IPS DF 6.9 (cell line): ENCODE results near the gene COX4I1.
A peak's percentile ranks its signal among the peaks of the same experiment; 100 is the strongest.

ENCODE experiments used
- DNase-seq: peaks from one replicate; pipeline ENCODE4 v3.0.0-alpha.2; 2013; ENCODE audit warnings: low read depth, low spot score
- H3K27ac ChIP-seq: one replicate; pipeline ENCODE4 v1.5.1; 2013; ENCODE audit warnings: low read length, control low read depth
- H3K27me3 ChIP-seq: 2 replicates; pipeline ENCODE4 v1.6.1; 2013; ENCODE audit warnings: mild to moderate bottlenecking, low read length; ENCODE audit not compliant: control insufficient read depth, insufficient read depth
- H3K36me3 ChIP-seq: 2 replicates; pipeline ENCODE4 v1.6.1; 2013; ENCODE audit warnings: low read length; ENCODE audit not compliant: control insufficient read depth, insufficient read depth
- H3K4me1 ChIP-seq: 2 replicates; pipeline ENCODE4 v1.6.1; 2013; ENCODE audit warnings: low read length; ENCODE audit not compliant: control insufficient read depth, insufficient read depth
- H3K4me3 ChIP-seq: 2 replicates; pipeline ENCODE4 v1.5.1; 2013; ENCODE audit warnings: mild to moderate bottlenecking, low read length
- H3K9me3 ChIP-seq: 2 replicates; pipeline ENCODE4 v1.6.1; 2013; ENCODE audit warnings: low read length, inconsistent platforms; ENCODE audit not compliant: control insufficient read depth, insufficient read depth
- WGBS: extraction: QIAGEN DNeasy Blood & Tissue Kit; methylation state at CpG from one replicate; pipeline ENCODE4 v1.1.7; 2013; ENCODE audit warnings: mixed read lengths, missing lambda C conversion rate; ENCODE audit not compliant: insufficient read length, insufficient coverage; 5-methylcytosine and 5-hydroxymethylcytosine counted together

COX4I1 gene

DNA sequence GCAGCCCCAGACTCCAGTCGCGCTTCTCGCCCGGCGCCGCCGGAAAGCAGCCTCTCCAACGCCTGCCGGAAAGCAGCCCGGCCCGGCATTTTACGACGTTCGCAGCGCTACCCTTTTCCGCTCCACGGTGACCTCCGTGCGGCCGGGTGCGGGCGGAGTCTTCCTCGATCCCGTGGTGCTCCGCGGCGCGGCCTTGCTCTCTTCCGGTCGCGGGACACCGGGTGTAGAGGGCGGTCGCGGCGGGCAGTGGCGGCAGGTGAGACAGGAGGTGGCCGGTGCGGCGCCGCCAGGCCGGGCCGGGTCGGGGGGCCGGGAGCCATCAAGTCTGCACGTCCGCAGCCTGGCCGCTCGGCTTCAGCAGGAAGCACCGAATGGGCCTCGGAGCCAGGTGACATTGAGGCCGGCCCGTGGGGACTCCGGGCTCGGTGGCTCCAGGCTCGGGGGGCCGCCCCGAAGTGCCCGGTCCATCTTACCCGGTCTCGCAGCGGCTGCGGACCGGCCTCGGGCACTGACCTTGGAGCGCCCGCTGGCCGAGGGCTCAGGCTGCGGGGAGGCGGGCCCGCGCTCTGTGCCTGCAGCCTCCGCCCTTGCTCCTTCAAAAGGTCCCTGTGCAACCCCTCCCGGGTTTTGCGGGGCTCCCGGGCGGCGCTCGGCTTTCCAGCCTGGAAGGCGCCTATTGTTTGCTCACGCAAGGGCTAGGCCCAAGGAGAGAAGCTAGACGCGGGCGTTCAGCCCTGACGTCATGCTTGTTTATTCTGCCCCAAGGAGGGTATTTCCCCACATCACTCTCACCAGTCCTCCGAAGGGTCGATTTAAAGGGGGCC lies at the start of gene COX4I1, which contains the start of gene EMC8:
TSS of gene COX4I1 (plus strand) at position 199 of the 824 bp plus-strand sequence. CDS start 1,511 bp downstream, outside the sequence.
TSS of gene EMC8 (minus strand) at position 48 of the 824 bp plus-strand sequence. CDS start 249 bp downstream, outside the sequence.
- Histone ChIP-seq H3K4me3 (peak within 1 kb of the TSS; percentile 96), H3K27me3 (no peaks in the 10 kb centered on the region), H3K4me1 (no peaks in the 10 kb centered on the region), H3K27ac (no peak within 1 kb of the TSS), H3K9me3 (no peaks in the 10 kb centered on the region), H3K36me3 (peaks cover 20% of the 10 kb centered on the region)
- WGBS: no CpG with 5 or more reads among the region's 87 CpGs
- peak; percentile 80 for DNase-seq

DNA sequence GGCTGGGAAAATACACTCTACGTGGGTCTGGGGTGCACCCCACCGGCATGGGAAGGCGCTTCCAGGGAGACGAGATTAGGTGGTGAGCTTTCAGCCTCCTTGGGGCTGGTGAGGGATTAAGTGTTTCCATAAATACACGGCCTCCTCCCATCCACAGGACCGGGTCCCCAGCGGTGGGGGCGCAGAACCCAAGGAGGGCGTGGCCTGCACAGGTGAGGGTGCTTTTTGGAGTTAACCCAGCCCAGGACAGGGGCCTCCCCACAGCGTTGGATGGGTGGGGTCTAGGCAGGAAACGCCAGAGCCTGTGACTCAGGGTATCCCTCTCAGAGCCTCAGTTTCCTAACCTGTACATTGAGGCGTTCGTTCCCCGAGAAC lies 49.7 kb upstream of the COX4I1 start:
- Histone ChIP-seq H3K27ac (no peak overlapping the region), H3K4me1 (peaks cover 15% of the 10 kb centered on the region), H3K4me3 (peak overlapping the region; percentile 47; the same call in 1 of the 2 replicates), H3K9me3 (no peaks in the 10 kb centered on the region), H3K36me3 (no peaks in the 10 kb centered on the region), H3K27me3 (peaks cover 6% of the 10 kb centered on the region)
- no peak for DNase-seq
- WGBS: no CpG with 5 or more reads among the region's 14 CpGs

DNA sequence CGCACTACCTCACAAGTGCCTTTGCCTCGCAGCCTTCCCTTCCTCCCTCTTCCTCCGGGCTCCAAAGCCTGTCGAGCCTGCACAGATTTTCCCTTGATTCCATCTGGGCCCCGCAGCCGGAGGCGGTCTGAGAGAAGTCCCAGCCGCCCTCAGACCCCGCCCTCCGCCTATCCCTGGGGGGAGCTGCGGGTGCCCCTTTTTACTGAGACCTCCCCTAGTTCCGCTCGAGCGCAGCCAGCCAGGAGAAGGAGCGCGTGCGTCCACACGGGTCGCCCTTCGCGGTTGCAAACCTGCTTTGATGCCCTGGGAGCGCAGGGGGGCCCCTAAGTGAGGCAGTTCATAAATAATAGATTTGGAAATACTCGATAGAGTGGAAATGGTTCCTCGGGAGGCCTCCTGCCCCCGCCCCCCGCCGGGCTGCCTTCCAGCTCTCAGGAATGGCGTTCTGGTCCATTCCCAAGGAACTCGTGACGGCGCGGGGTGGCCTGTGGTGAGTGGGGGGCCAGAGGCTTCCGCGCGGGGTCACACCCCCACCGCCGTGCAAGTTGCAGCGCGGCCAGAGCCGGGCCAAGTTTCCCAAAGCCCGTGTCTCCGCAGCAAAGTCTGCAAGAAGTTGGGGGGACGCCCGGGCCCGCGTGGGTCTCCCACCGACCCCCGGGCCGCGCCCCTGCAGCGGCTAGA lies 49.2 kb upstream of the COX4I1 start:
- Histone ChIP-seq H3K27me3 (peaks cover 6% of the 10 kb centered on the region), H3K27ac (no peak overlapping the region), H3K9me3 (no peaks in the 10 kb centered on the region), H3K4me1 (peaks cover 15% of the 10 kb centered on the region), H3K4me3 (peak overlapping the region; percentile 47; the same call in 1 of the 2 replicates), H3K36me3 (no peaks in the 10 kb centered on the region)
- no CpG with 5 or more reads among the region's 51 CpGs for WGBS
- no peak for DNase-seq

DNA sequence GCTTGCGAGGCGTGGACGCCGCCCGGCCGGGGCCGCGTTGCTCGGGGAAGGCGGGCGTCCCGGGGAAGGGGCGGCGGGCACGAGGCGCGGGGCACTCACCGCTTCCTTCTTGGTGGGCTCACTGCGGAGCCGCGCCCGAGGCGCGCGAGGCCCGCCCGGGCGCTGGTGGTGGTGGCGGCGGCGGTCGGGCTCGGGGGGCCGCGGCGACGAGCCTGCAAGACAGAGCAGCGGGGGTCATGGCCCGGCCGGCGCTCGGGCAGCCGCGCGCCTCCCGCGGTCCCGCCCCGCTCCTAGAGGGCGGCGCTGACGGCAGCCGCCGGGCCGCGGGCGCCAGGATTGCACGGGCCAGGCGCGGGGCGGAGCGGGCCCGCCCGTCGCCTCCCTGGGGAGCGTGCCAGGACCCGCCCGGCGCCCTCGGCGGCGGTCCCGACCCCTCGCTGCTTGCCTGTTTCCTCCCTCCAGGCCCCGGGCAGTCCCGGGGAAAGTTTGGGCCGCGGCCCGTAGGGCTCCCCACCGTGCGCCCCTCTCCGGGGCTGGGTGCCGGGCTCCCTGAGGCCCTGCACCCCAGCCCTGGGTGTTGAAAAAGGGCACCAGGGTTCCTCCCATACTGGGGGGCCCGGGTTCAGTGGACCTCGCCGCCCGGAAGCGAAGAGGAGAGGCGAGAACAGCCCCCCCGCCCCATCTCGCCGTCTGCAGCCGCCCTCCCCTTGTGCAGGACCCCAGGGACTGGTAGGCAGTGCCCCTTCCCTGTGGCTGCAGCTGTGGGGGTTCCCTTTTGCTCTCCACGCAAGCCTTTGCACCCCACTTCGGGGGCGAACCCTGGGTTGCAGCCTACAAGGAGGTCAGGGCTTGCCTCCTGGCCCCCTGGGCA lies 48.4 kb upstream of the COX4I1 start, which contains the start of gene C16orf74:
TSS of gene C16orf74 (minus strand) at position 270 of the 871 bp plus-strand sequence. CDS start 15,879 bp downstream, outside the sequence.
- no peak for DNase-seq
- WGBS: no CpG with 5 or more reads among the region's 96 CpGs
- Histone ChIP-seq H3K36me3 (no peaks in the 10 kb centered on the region), H3K4me3 (peak within 1 kb of the TSS; percentile 47; the same call in 1 of the 2 replicates), H3K4me1 (peaks cover 15% of the 10 kb centered on the region), H3K9me3 (no peaks in the 10 kb centered on the region), H3K27ac (no peak within 1 kb of the TSS), H3K27me3 (peaks cover 6% of the 10 kb centered on the region)

DNA sequence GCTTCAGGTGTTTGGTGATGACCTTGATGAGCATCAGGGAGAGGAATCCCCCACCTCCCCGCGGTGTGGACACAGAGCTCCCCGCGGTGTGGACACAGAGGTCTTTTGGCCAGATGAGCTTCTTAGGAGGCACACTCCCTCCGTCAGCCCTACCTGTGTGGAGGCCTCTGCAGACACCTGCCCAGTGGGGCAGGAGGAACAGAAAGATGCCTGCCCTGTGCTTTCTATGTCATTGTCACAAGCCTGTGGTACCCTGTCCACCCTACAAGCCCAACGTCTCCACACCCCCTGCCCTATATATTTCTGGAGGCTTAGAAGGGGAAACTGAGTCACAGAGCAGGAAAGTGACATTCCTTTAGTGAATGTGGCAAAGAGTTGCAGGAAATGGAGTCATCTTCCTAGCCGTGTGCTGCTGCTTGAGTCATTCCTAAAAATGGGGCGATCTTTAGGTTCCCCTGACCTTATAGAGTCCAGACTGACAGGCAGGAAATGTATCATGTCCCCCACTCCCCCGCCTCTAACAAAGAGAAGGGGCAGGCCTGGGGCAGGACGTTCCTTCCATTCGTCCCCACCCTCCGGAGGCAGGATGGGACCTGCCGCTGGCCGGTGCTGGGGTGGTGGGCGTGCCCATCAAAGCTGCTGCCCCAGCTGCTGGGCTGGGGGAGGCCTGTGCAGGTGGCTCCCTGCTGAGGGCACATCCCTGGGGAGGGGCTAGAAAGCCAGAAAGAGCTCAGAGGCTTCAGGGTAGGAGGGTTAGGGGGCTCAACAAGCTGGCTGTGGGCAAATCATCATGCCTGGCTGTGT lies 47.6 kb upstream of the COX4I1 start:
- no peak overlapping the region for H3K4me3 ChIP-seq
- DNase-seq: no peak
- peaks cover 6% of the 10 kb centered on the region for H3K27me3 ChIP-seq
- no CpG with 5 or more reads among the region's 15 CpGs for WGBS
- H3K9me3 ChIP-seq: no peaks in the 10 kb centered on the region
- peaks cover 13% of the 10 kb centered on the region for H3K4me1 ChIP-seq
- no peak overlapping the region for H3K27ac ChIP-seq
- no peaks in the 10 kb centered on the region for H3K36me3 ChIP-seq

DNA sequence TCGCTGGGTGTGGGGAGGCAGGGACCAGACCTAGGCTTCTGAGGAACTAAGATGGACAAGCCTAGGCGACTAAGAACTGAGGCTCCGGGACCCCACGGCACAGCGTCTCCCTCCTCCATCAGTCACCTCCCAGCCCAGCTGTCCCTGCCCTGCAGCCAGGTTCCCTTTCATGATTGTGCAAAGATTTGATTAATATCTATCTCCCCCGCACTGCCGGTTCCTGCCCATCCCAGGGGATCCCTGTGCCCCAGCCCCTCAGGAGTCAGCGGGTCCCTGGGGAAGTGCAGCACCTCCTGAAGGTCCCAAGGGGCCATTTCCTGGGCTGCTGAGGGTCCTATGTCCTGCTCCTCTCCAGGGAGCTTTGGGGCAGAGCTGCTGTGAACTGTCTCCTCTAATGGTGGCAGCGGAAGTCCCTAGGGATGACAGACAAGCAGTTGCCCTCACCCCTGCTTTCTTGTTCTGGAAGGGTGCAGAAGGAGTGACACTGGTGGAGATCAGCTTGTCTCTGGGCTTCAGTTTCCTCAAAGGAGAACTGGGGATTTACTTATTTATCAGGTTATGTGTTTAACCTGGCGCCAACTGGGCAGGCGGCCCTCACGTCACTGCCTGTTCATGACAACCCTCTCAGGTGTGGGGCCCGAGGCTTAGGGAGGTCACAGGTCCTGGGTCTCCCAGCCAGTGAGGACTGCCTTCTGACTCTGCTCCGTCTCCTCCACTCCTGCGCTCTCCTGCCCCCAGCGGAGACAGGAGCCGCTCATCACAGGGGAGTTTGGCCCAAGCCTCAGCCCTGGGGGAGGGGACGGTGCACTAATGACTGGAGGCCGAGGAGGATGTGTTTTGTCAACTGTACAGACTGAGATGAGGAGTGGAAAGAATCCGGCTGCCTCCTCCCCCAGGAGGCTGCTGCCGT lies 46.7 kb upstream of the COX4I1 start:
- no peaks in the 10 kb centered on the region for H3K9me3 ChIP-seq
- H3K27ac ChIP-seq: no peak overlapping the region
- peaks cover 13% of the 10 kb centered on the region for H3K4me1 ChIP-seq
- no peaks in the 10 kb centered on the region for H3K36me3 ChIP-seq
- H3K4me3 ChIP-seq: no peak overlapping the region
- no CpG with 5 or more reads among the region's 21 CpGs for WGBS
- peaks cover 6% of the 10 kb centered on the region for H3K27me3 ChIP-seq
- DNase-seq: no peak

DNA sequence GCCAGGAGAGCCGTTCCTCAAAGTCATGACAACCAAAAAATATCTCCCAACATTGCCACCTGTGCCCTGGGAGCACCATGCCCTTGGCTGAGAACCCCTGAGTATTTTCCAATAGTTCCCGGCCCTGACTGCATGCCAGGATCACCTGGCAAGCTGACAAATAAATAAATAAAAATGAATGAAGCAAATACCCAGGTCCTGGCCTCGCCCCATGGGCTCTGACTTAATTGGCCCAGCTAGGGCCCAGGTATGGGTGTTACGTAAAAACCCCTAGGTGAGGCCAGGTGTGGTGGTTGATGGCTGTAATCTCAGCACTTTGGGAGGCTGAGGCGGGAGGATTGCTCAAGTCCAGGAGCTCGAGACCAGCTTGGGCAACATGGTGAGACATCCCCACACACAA lies 45.9 kb upstream of the COX4I1 start:
- DNase-seq: no peak
- peaks cover 13% of the 10 kb centered on the region for H3K4me1 ChIP-seq
- H3K36me3 ChIP-seq: no peaks in the 10 kb centered on the region
- no peak overlapping the region for H3K4me3 ChIP-seq
- no CpG with 5 or more reads among the region's 6 CpGs for WGBS
- no peak overlapping the region for H3K27ac ChIP-seq
- no peaks in the 10 kb centered on the region for H3K9me3 ChIP-seq
- peaks cover 6% of the 10 kb centered on the region for H3K27me3 ChIP-seq

DNA sequence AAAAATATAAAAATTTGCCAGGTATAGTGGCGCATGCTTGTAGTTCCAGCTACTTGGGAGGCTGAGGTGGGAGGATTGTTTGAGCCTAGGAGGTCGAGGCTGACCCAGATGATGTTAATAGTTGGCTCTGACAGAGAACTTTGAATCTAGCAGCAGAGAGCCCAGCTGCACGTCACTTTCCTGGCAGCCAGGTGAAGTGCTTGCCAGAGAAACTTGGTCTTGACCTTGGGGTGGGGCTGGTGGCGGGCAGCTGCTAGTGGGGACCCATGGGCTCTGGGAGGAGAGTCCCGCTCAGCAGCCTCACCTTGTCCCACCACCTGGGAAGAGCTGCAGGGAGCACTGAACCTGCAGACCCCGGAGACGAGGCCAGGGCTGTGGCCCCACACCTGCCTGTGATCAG lies 45.5 kb upstream of the COX4I1 start:
- no peaks in the 10 kb centered on the region for H3K9me3 ChIP-seq
- H3K36me3 ChIP-seq: no peaks in the 10 kb centered on the region
- H3K27me3 ChIP-seq: peaks cover 6% of the 10 kb centered on the region
- no peak overlapping the region for H3K4me3 ChIP-seq
- DNase-seq: no peak
- no CpG with 5 or more reads among the region's 7 CpGs for WGBS
- peaks cover 13% of the 10 kb centered on the region for H3K4me1 ChIP-seq
- no peak overlapping the region for H3K27ac ChIP-seq

DNA sequence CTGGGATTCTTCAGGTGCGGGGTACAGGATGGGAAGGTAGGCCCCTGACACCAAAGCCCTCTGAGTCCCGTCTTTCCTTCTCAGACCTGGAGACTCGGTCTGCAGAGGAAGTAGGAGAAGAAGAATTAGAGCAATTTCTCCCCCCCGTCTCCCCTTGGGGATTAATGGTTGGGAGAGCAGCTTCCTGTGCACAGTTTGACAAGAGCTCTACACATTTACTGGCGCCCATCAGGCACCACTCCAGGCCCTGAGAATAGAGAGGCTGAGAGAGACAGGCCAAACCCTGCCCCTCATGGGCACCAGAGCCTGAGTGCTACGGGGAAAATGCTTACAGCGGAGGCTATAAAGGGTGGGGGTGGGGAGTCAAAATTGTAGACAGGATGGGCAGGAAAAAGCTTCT lies 45.1 kb upstream of the COX4I1 start:
- Histone ChIP-seq H3K27me3 (peaks cover 6% of the 10 kb centered on the region), H3K9me3 (no peaks in the 10 kb centered on the region), H3K4me3 (no peak overlapping the region), H3K27ac (no peak overlapping the region), H3K4me1 (peaks cover 13% of the 10 kb centered on the region), H3K36me3 (no peaks in the 10 kb centered on the region)
- WGBS: no CpG with 5 or more reads among the region's 7 CpGs
- DNase-seq: no peak
